ENCODE measurements around the gene IBA57. TPM values are rescaled to one million over a fixed set of nuclear protein-coding genes. Genes with fewer than 3 reads are reported as not detected.
A peak's percentile ranks its signal among the peaks of the same experiment; 100 is the strongest.

The IBA57 gene
- total RNA-seq, 3 donors from 2014 or later = 3.4 to 4.1 (median 3.9) TPM

- Histone ChIP-seq H3K9me3 (no peaks in the 10 kb centered on the region), H3K4me1 (peaks cover 18 to 29% of the 10 kb centered on the region in 2 donors), H3K4me3 (peak overlapping the region; percentile 64 to 95 (median 87)), H3K27ac (peak overlapping the region; percentile 90 to 98), H3K36me3 (no peaks in the 10 kb centered on the region), H3K27me3 (no peaks in the 10 kb centered on the region)
- TF ChIP-seq POLR2AphosphoS5 (IDR thresholded peaks at IDR 0.05) (no peak), POLR2A (IDR thresholded peaks at IDR 0.05) (no peak), CTCF (IDR thresholded peaks at IDR 0.05) (no peak)
- intact Hi-C loops (cut with DNase I; ENCODE audit: low total_unique reads) = loop anchor here (2.0 kb wide), 1 partner anchor 25 kb away; the partner anchor contains the start of gene IBA57
- DNase-seq (ENCODE audit: low spot score in 2 of 2) = no peak
Measured at GRCh38 chr1:228139406-228139930, 26.1 kb upstream of the IBA57 start.

GRCh38 chr1:228139931-228140723 lies 25.5 kb upstream of the IBA57 start, which contains the start of gene GUK1:
TSS of gene GUK1 (plus strand) at chr1:228140279. CDS start at chr1:228140303, 24 bp downstream.
- Histone ChIP-seq H3K9me3 (no peaks in the 10 kb centered on the region), H3K4me3 (peak within 1 kb of the TSS; percentile 64 to 95 (median 87)), H3K27ac (peak within 1 kb of the TSS; percentile 90 to 98), H3K27me3 (no peaks in the 10 kb centered on the region), H3K36me3 (no peaks in the 10 kb centered on the region), H3K4me1 (peaks cover 18 to 29% of the 10 kb centered on the region in 2 donors)
- intact Hi-C loops (cut with DNase I; ENCODE audit: low total_unique reads) = loop anchor here (2.0 kb wide), 1 partner anchor 25 kb away; the partner anchor contains the start of gene IBA57
- peak; percentile 100 for DNase-seq (ENCODE audit: low spot score in 2 of 2)
- TF ChIP-seq CTCF (IDR thresholded peaks at IDR 0.05) (peak in 2 of 3 donors; percentile 16 to 22), POLR2AphosphoS5 (IDR thresholded peaks at IDR 0.05) (peak; percentile 73 to 94 (median 83)), POLR2A (IDR thresholded peaks at IDR 0.05) (peak; percentile 80)

- TF ChIP-seq CTCF (IDR thresholded peaks at IDR 0.05) (no peak), POLR2A (IDR thresholded peaks at IDR 0.05) (no peak), POLR2AphosphoS5 (IDR thresholded peaks at IDR 0.05) (no peak)
- H3K27me3 ChIP-seq = no peaks in the 10 kb centered on the region
- peak overlapping the region; percentile 90 to 98 for H3K27ac ChIP-seq
- peaks cover 18 to 29% of the 10 kb centered on the region in 2 donors for H3K4me1 ChIP-seq
- DNase-seq (ENCODE audit: low spot score in 2 of 2) = no peak
- H3K36me3 ChIP-seq = no peaks in the 10 kb centered on the region
- H3K4me3 ChIP-seq = peak overlapping the region; percentile 64 to 95 (median 87)
- intact Hi-C loops (cut with DNase I; ENCODE audit: low total_unique reads) = no loop called here
- H3K9me3 ChIP-seq = no peaks in the 10 kb centered on the region
Measured at GRCh38 chr1:228140724-228141225, 24.8 kb upstream of the IBA57 start.

DNA sequence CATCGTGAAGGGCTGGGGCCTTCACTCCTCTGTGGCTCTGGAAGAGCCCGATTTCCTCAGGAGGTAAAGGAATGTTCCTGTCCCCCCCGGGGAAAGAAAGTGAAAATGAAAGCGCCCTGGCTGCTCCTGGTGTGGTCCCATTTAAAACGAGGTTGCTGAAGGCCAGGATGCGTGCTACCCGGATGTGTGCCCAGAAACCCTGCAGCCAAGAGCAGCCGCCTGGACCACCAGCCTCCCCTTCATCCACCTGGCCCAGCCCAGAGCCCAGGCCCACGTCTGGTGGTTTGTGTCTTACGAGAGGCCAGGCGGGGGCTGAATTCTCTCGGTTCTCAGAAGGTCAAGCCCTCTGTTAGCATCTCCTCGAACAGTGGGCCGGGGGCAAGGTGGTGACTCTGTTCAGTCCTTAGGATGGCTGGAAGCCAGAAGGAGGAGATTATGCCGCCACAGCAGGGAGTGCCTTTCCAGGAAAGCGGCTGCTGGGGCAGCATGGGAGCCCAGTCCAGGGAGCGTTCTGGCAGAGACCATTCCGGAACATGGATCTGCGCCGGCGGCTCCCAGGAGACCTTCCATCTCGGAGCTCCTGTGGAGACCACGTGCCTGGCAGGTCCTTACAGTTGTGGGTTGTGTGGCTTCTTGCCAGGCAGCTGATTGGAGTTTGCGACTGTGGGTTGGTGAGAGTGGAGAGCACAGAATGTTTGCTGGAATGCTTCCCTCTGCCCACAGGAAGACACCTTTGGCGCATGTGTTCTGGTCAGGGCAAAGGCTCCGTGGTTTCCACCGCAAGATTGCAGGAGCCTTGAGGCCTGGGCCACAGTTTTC lies 24.2 kb upstream of the IBA57 start:
- peak in 1 of 2 donors; percentile 79 for DNase-seq (ENCODE audit: low spot score in 2 of 2)
- Histone ChIP-seq H3K4me1 (peaks cover 18 to 29% of the 10 kb centered on the region in 2 donors), H3K27me3 (no peaks in the 10 kb centered on the region), H3K36me3 (no peaks in the 10 kb centered on the region), H3K27ac (peak overlapping the region; percentile 90 to 98), H3K9me3 (no peaks in the 10 kb centered on the region), H3K4me3 (peak overlapping the region; percentile 64 to 95 (median 87))
- TF ChIP-seq POLR2A (IDR thresholded peaks at IDR 0.05) (no peak), CTCF (IDR thresholded peaks at IDR 0.05) (no peak), POLR2AphosphoS5 (IDR thresholded peaks at IDR 0.05) (peak in 1 of 3 donors; percentile 30)
- intact Hi-C loops (cut with DNase I; ENCODE audit: low total_unique reads) = no loop called here
